Activated CD8-positive, alpha-beta T cell treated with anti-CD3 and anti-CD28 coated beads for 36 hours (primary cell): ENCODE results near the gene CYLD. TPM values are rescaled to one million over a fixed set of nuclear protein-coding genes. Genes with fewer than 3 reads are reported as not detected.

Source experiments
- ATAC-seq: fragments of 200-7000 bp; cut with Tn5 transposase; one replicate; pipeline ENCODE4 v1.10.0; 2021; ENCODE audit warnings: mild to moderate bottlenecking, moderate library complexity
- CTCF ChIA-PET: fragments of 350-600 bp; sonication (Branson Sonifier 250); formaldehyde crosslinking; loops from one replicate; lab custom pipeline; 2021; ENCODE audit warnings: antibody characterized with exemption; lab: Charles Lee
- POLR2A ChIA-PET: fragments of 350-600 bp; sonication (Branson Sonifier 250); formaldehyde crosslinking; loops from one replicate; lab custom pipeline; 2021; ENCODE audit warnings: antibody characterized with exemption; lab: Charles Lee
- DNase-seq: peaks from one replicate; pipeline ENCODE4 v3.0.0-alpha.2; 2020
- H3K27ac Mint-ChIP-seq: one replicate; pipeline ENCODE4 v1.8.0; 2021; ENCODE audit warnings: mild to moderate bottlenecking, mixed read lengths
- H3K27me3 Mint-ChIP-seq: one replicate; pipeline ENCODE4 v1.8.0; 2021; ENCODE audit warnings: mixed read lengths
- H3K36me3 Mint-ChIP-seq: one replicate; pipeline ENCODE4 v1.8.0; 2021; ENCODE audit warnings: low read depth, mixed read lengths
- H3K4me1 Mint-ChIP-seq: one replicate; pipeline ENCODE4 v1.8.0; 2021; ENCODE audit warnings: low read depth, mixed read lengths
- H3K4me3 Mint-ChIP-seq: one replicate; pipeline ENCODE4 v1.8.0; 2021; ENCODE audit warnings: mild to moderate bottlenecking, moderate library complexity, mixed read lengths
- H3K9me3 Mint-ChIP-seq: one replicate; pipeline ENCODE4 v1.8.0; 2021; ENCODE audit warnings: mixed read lengths
- intact Hi-C: fragments of 100-400 bp; cut with micrococcal nuclease; formaldehyde crosslinking; loops from one replicate; pipeline ENCODE4 v1.10.0; 2022
- total RNA-seq, 2 experiments: library from RNA; stranded (reverse); gene quantifications; one replicate each; pipeline ENCODE4 v1.2.3, GENCODE V29; 2021
- TF ChIP-seq, protein P1 (sequence below): fragments of 200-600 bp; IDR thresholded peaks from one replicate; pipeline ENCODE4 v1.8.0; 2022; ENCODE audit warnings: antibody characterized with exemption, mild to moderate bottlenecking

CYLD gene
- total RNA-seq, 2 experiments from 2014 or later: 86.4 to 94.4 TPM

DNA sequence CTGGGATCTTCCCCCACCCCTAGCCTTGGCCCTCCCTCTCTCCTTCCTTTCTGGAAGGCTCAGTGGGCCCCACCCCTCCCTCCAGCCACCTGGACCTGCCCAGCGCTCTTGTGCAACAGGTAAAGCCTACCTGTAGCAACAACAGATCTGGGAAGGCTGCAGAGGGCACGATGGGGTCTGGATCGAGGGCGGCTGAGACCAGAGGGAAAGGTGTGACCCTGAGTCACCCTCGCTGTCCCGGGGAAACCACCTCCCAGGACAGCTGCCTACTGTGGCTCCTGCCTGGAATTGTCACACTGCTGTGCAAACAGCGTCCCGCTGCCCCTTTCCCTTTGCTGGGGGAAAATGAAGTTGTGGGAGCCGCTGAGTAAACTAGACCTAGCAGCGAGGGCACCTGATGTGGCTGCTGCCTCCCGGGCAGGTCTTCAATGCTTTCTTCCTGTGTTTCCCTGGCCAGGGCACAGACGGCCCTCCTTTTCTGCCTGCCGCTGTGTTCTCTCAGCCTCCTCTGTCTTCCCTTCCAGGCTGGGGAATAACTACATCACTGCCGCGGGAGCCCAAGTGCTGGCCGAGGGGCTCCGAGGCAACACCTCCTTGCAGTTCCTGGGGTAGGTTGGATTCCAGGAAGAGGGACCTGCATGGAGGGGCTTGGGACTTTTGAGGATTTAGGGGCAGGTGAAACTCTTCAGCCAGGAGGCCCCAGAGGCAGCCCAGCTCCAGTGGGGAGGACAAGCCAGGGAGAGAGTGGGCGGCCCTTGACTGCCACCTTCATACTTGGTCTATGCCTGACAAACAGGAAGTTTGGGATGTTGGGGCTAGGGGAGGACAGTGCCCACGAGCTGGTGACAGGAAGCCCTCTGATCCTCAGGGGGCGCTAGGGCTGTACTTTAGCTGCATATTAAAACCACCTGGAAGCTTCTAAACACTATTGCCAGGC is 22.2 kb upstream of the CYLD start:
- no peak overlapping the region for H3K4me3 Mint-ChIP-seq
- no peak overlapping the region for H3K27ac Mint-ChIP-seq
- peaks cover 8% of the 10 kb centered on the region for H3K36me3 Mint-ChIP-seq
- POLR2A ChIA-PET: interaction anchor here (0.6 to 1.3 kb wide), 2 partner anchors 12 to 29 kb away, joined by 3 read pairs; no protein-coding TSS in a partner anchor
- TF ChIP-seq, protein P1, sequence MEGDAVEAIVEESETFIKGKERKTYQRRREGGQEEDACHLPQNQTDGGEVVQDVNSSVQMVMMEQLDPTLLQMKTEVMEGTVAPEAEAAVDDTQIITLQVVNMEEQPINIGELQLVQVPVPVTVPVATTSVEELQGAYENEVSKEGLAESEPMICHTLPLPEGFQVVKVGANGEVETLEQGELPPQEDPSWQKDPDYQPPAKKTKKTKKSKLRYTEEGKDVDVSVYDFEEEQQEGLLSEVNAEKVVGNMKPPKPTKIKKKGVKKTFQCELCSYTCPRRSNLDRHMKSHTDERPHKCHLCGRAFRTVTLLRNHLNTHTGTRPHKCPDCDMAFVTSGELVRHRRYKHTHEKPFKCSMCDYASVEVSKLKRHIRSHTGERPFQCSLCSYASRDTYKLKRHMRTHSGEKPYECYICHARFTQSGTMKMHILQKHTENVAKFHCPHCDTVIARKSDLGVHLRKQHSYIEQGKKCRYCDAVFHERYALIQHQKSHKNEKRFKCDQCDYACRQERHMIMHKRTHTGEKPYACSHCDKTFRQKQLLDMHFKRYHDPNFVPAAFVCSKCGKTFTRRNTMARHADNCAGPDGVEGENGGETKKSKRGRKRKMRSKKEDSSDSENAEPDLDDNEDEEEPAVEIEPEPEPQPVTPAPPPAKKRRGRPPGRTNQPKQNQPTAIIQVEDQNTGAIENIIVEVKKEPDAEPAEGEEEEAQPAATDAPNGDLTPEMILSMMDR: peak; percentile 52
- no peaks in the 10 kb centered on the region for H3K27me3 Mint-ChIP-seq
- CTCF ChIA-PET: interaction anchor here (1.0 to 7.0 kb wide), 10 partner anchors 11 to 87 kb away, joined by 3 to 34 read pairs (median 4); no protein-coding TSS in a partner anchor
- peaks cover 11% of the 10 kb centered on the region for H3K9me3 Mint-ChIP-seq
- intact Hi-C loops: no loop called here
- DNase-seq (peak; percentile 53), ATAC-seq (peak; percentile 57)
- peaks cover 38% of the 10 kb centered on the region for H3K4me1 Mint-ChIP-seq

DNA sequence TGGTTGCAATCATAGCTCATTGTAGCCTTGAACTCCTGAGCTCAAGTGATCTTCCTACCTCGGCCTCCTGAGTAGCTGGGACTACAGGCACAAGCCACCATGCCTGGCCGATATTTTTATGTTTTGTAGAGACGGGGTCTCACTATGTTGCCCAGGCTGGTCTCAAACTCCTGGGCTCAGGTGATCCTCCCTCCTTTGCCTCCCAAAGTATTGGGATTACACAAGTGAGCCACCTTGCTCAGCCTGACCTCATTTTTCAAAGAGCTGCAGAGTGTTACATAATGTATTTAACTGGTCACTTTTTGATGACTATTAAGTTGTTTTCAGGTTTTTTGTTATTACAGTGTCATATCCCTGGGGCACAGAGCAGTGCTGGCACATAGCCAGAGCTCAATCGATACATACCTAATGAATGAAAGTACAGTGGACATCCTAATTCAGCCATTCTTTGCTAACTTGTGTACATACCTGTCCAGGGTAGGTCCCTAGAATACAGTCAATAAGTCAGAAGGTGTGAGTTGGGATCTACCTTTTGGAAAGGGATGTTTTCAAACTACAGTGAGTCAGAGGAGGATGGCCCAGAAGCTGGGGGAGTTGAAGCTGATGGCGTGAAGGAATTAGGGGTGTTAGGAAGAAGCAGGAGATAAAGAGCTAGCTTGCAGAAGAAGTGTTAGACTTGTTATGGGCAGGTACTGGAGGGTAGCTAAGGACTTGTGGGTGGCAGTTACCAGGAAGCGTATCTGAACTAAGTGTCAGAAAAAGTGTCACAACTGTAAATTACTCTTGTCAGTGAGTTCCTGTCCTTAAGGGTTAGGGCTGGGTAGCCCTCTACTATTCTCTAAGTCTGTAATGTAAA is 20.1 kb upstream of the CYLD start:
- DNase-seq: no peak

DNA sequence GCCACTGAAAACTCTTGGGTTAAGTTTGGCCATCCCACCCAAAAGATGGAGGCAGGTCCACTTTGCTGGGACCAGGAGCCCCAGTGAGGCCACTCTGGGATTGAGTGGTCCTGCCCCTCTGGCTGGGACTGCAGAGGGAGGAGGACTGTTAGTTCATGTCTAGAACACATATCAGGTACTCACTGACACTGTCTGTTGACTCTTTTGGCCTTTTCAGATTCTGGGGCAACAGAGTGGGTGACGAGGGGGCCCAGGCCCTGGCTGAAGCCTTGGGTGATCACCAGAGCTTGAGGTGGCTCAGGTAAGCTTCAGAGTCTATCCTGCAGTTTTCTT is 19.5 kb upstream of the CYLD start:
- Mint-ChIP-seq H3K36me3 (peaks cover 10% of the 10 kb centered on the region), H3K4me1 (peaks cover 31% of the 10 kb centered on the region), H3K9me3 (peaks cover 13% of the 10 kb centered on the region), H3K27me3 (no peaks in the 10 kb centered on the region), H3K4me3 (no peak overlapping the region), H3K27ac (peak overlapping the region; percentile 76)
- ChIA-PET CTCF (interaction anchor here (0.9 to 7.0 kb wide), 6 partner anchors 9 to 84 kb away, joined by 3 to 34 read pairs (median 4); no protein-coding TSS in a partner anchor), POLR2A (interaction anchor here (1.3 to 1.4 kb wide), 2 partner anchors 19 to 57 kb away, joined by 4 read pairs; no protein-coding TSS in a partner anchor)
- intact Hi-C loops: no loop called here
- no peak for DNase-seq
- ATAC-seq: peak; percentile 12
- TF ChIP-seq, protein P1: no peak

More for the DNA sequence above, 20.1 kb upstream of the CYLD start:
- TF ChIP-seq, protein P1: no peak
- peak overlapping the region; percentile 76 for H3K27ac Mint-ChIP-seq
- ChIA-PET POLR2A (interaction anchor here (1.3 to 1.4 kb wide), 2 partner anchors 20 to 57 kb away, joined by 4 read pairs; no protein-coding TSS in a partner anchor), CTCF (interaction anchor here (0.9 to 7.0 kb wide), 5 partner anchors 10 to 85 kb away, joined by 3 to 34 read pairs (median 4); no protein-coding TSS in a partner anchor)
- peaks cover 13% of the 10 kb centered on the region for H3K9me3 Mint-ChIP-seq
- H3K36me3 Mint-ChIP-seq: peaks cover 10% of the 10 kb centered on the region
- H3K4me3 Mint-ChIP-seq: no peak overlapping the region
- peak; percentile 62 for ATAC-seq
- H3K27me3 Mint-ChIP-seq: no peaks in the 10 kb centered on the region
- peaks cover 37% of the 10 kb centered on the region for H3K4me1 Mint-ChIP-seq
- intact Hi-C loops: no loop called here

DNA sequence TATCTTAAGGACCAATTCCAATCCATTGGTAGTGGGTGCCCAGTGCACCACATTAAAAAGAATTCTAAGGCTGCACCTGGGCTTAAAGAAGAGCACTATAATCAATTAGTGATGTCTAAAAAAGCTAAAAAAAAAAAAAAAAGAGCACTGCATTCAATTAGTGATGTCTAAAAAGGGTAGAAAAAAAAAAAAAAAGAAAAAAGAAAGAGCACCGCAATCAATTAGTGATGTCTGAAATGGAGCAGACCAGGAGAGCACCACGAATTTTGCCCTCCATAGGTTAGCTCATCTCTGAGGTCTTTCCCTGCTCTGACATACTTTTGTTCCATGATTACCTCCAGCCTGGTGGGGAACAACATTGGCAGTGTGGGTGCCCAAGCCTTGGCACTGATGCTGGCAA is 18.9 kb upstream of the CYLD start:
- intact Hi-C loops: no loop called here
- H3K4me1 Mint-ChIP-seq: peaks cover 29% of the 10 kb centered on the region
- ATAC-seq (no peak), DNase-seq (no peak)
- peaks cover 10% of the 10 kb centered on the region for H3K36me3 Mint-ChIP-seq
- TF ChIP-seq, protein P1: no peak
- H3K27me3 Mint-ChIP-seq: no peaks in the 10 kb centered on the region
- ChIA-PET CTCF (interaction anchor here (1.0 to 1.9 kb wide), 2 partner anchors 51 to 83 kb away, joined by 4 to 5 read pairs; no protein-coding TSS in a partner anchor), POLR2A (interaction anchor here (1.4 kb wide), 1 partner anchor 18 kb away, joined by 4 read pairs; no protein-coding TSS in a partner anchor)
- peak overlapping the region; percentile 76 for H3K27ac Mint-ChIP-seq
- H3K4me3 Mint-ChIP-seq: no peak overlapping the region
- peaks cover 13% of the 10 kb centered on the region for H3K9me3 Mint-ChIP-seq
